SK-N-MC (cell line): Measurements from ENCODE around the gene INAFM1.

Source experiments
- EZH2 ChIP-seq: fragments of 200-600 bp; sonication (generic); IDR thresholded peaks from one replicate; pipeline ENCODE4 v1.6.1; 2017; ENCODE audit warnings: antibody characterized with exemption
- POLR2AphosphoS5 ChIP-seq: IDR thresholded peaks from 2 replicates; pipeline ENCODE4 v1.6.1; 2012; ENCODE audit warnings: mild to moderate bottlenecking, low read depth, low read length, borderline replicate concordance

- TF ChIP-seq POLR2AphosphoS5 (no peak), EZH2 (no peak)
Measured at GRCh38 chr19:47228937-47229675, 45.6 kb upstream of the INAFM1 start.
